Activated effector memory CD4-positive, alpha-beta T cell treated with Interleukin-2 at 50 U/mL for 16 hours (primary cell): ENCODE measurements around the gene ESRRG.
"Not testable (repeated sequence)": the region's sequence is repeated elsewhere in the genome, so short reads cannot be mapped to it uniquely, and the experiment has no call there.

Source experiments
- DNase-seq: peaks from one replicate; pipeline ENCODE4 v3.0.0-alpha.2; 2020

The ESRRG gene

GRCh38 chr1:216723274-216723780 is at the start of gene ESRRG:
ESRRG (minus strand) TSS chr1:216723429; CDS start chr1:216723299, 130 bp downstream.
- no peak for DNase-seq

- DNase-seq, result no peak
These were observed 48.7 kb upstream of the ESRRG start for GRCh38 chr1:216771922-216772321.

- no peak for DNase-seq
These were observed 43.6 kb upstream of the ESRRG start for GRCh38 chr1:216766633-216767327.

GRCh38 chr1:216765346-216766300 is 42.4 kb upstream of the ESRRG start:
- no peak for DNase-seq

- no peak for DNase-seq
These were observed 34.9 kb upstream of the ESRRG start for GRCh38 chr1:216758161-216758560.

- DNase-seq, result no peak
These were observed 33.9 kb upstream of the ESRRG start for GRCh38 chr1:216757110-216757509.

- DNase-seq, result no peak
These were observed 27.7 kb upstream of the ESRRG start for GRCh38 chr1:216750961-216751360.

- no peak for DNase-seq
These were observed 26.9 kb upstream of the ESRRG start for GRCh38 chr1:216750031-216750627.

- DNase-seq, result no peak
These were observed 26.0 kb upstream of the ESRRG start for GRCh38 chr1:216749232-216749631.

- no peak for DNase-seq
These were observed 19.4 kb upstream of the ESRRG start for GRCh38 chr1:216742625-216743024.

- no peak for DNase-seq
These were observed 17.1 kb upstream of the ESRRG start for GRCh38 chr1:216740331-216740730.

GRCh38 chr1:216739793-216740192 is 16.6 kb upstream of the ESRRG start:
- DNase-seq, result no peak

- no peak for DNase-seq
These were observed 8.9 kb upstream of the ESRRG start for GRCh38 chr1:216732121-216732520.

- no peak for DNase-seq
These were observed 8.3 kb upstream of the ESRRG start for GRCh38 chr1:216731562-216731961.

GRCh38 chr1:216726435-216726834 is 3.2 kb upstream of the ESRRG start:
- no peak for DNase-seq

GRCh38 chr1:216722821-216723220 is 408 bp downstream of the ESRRG start:
- DNase-seq, result no peak

- no peak for DNase-seq
These were observed 1.4 kb downstream of the ESRRG start for GRCh38 chr1:216721863-216722262.

- no peak for DNase-seq
These were observed 2.2 kb downstream of the ESRRG start for GRCh38 chr1:216721062-216721461.

- no peak for DNase-seq
These were observed 11.5 kb downstream of the ESRRG start for GRCh38 chr1:216711712-216712111.

GRCh38 chr1:216710598-216711333 is 12.5 kb downstream of the ESRRG start:
- DNase-seq, result no peak

- no peak for DNase-seq
These were observed 13.2 kb downstream of the ESRRG start for GRCh38 chr1:216710055-216710454.

- DNase-seq, result no peak
These were observed 17.6 kb downstream of the ESRRG start for GRCh38 chr1:216705676-216706075.

- DNase-seq, result not testable (repeated sequence)
These were observed 19.2 kb downstream of the ESRRG start for GRCh38 chr1:216704065-216704464.
